Panc1 (cell line): ENCODE measurements around the gene TRPM5. TPM values are rescaled to one million over a fixed set of nuclear protein-coding genes. Genes with fewer than 3 reads are reported as not detected.

Experiments used
- ATAC-seq: fragments of 200-7000 bp; cut with Tn5 transposase; 2 replicates; pipeline ENCODE4 v1.9.1; 2020; ENCODE audit warnings: mild to moderate bottlenecking, moderate library complexity
- BruUV-seq: library from RNA; stranded (reverse); fragments of 400-500 nt; replicated peaks from 2 replicates; lab custom pipeline; 2021; lab: Mats Ljungman, UMichigan
- CTCF ChIA-PET: fragments of 300-600 bp; sonication (Branson Sonifier 250); formaldehyde crosslinking; loops from one replicate; lab custom pipeline; 2022; ENCODE audit warnings: antibody characterized with exemption; lab: Charles Lee
- POLR2A ChIA-PET: fragments of 300-600 bp; sonication (Branson Sonifier 250); formaldehyde crosslinking; loops from one replicate; lab custom pipeline; 2022; ENCODE audit warnings: antibody characterized with exemption; lab: Charles Lee
- DNase-seq: peaks from one replicate; pipeline ENCODE4 v3.0.0-alpha.2; 2010; ENCODE audit warnings: low read depth, low spot score
- H3K27ac ChIP-seq: 2 replicates; pipeline ENCODE4 v1.5.1; 2011; ENCODE audit warnings: mild to moderate bottlenecking, low read length, inconsistent platforms
- H3K27me3 ChIP-seq: fragments of 200-500 bp; sonication (Bioruptor generic); 2 replicates; pipeline ENCODE4 v1.6.0; 2014; ENCODE audit warnings: low read length, inconsistent platforms; ENCODE audit not compliant: control insufficient read depth, insufficient read depth
- H3K36me3 ChIP-seq: fragments of 200-500 bp; sonication (Bioruptor generic); 2 replicates; pipeline ENCODE4 v1.5.1; 2014; ENCODE audit warnings: inconsistent platforms, mild to moderate bottlenecking, low read length, moderate library complexity; ENCODE audit not compliant: control insufficient read depth, insufficient read depth
- H3K4me1 ChIP-seq: 2 replicates; pipeline ENCODE4 v1.5.1; 2011; ENCODE audit warnings: inconsistent platforms, mild to moderate bottlenecking, low read length, moderate library complexity; ENCODE audit not compliant: control insufficient read depth, insufficient read depth
- H3K4me3 ChIP-seq, 2 experiments: 2 replicates each; pipeline ENCODE4 v1.5.1; 2011 to 2012; ENCODE audit warnings: low read depth in 2 of 2, low read length in 2 of 2, mild to moderate bottlenecking in 2 of 2, inconsistent platforms in 1 of 2, moderate library complexity in 1 of 2
- H3K9me3 ChIP-seq: fragments of 200-500 bp; sonication (Bioruptor generic); 2 replicates; pipeline ENCODE4 v1.5.1; 2014; ENCODE audit warnings: low read depth, mild to moderate bottlenecking, inconsistent platforms, low read length, moderate library complexity; ENCODE audit not compliant: control insufficient read depth, insufficient read depth
- POLR2AphosphoS5 ChIP-seq: IDR thresholded peaks from 2 replicates; pipeline ENCODE4 v1.6.1; 2012; ENCODE audit warnings: mild to moderate bottlenecking, low read depth, low read length, moderate library complexity
- SIN3A ChIP-seq: IDR thresholded peaks from 2 replicates; pipeline ENCODE4 v1.6.1; 2012; ENCODE audit warnings: low read depth, mild to moderate bottlenecking, low read length, moderate library complexity, borderline replicate concordance; ENCODE audit not compliant: insufficient read depth
- TCF7L2 ChIP-seq: IDR thresholded peaks from 2 replicates; pipeline ENCODE4 v1.6.1; 2011; ENCODE audit warnings: mild to moderate bottlenecking, low read depth, low read length, inconsistent platforms
- in situ Hi-C: cut with HindIII; loops from 2 replicates; pipeline ENCODE4 v1.10.0; 2016; ENCODE audit warnings: low sequenced_read_pairs, low pct_unique_long_range_greater_than_20kb
- intact Hi-C: fragments of 100-400 bp; cut with micrococcal nuclease; formaldehyde crosslinking; loops from one replicate; pipeline ENCODE4 v1.10.0; 2022; ENCODE audit not compliant: unreplicated experiment
- total RNA-seq: library from RNA; stranded (reverse); gene quantifications from one replicate; pipeline ENCODE4 v1.2.1, GENCODE V29; 2021; ENCODE audit not compliant: unreplicated experiment
- TF ChIP-seq, protein P1 (sequence below), 2 experiments: IDR thresholded peaks; 2 replicates each; pipeline ENCODE4 v1.6.1; 2011 to 2012; ENCODE audit warnings: low read depth in 2 of 2, control low read depth in 1 of 2, low read length in 1 of 2, mild to moderate bottlenecking in 1 of 2, moderate library complexity in 1 of 2; ENCODE audit not compliant: insufficient read depth in 1 of 2
- TF ChIP-seq, protein P2 (sequence below): fragments of 450-650 bp; IDR thresholded peaks from 2 replicates; pipeline ENCODE4 v1.5.1; 2017; ENCODE audit warnings: mild to moderate bottlenecking

TRPM5 gene
- total RNA-seq, 1 experiment from 2014 or later, result 0.08 TPM

GRCh38 chr11:2397005-2397404, 47.3 kb downstream of the TRPM5 start:
- ATAC-seq, result no peak
- intact Hi-C loops (no loop called here), in situ Hi-C loops (no loop called here)
- Histone ChIP-seq H3K27ac (no peak overlapping the region), H3K4me3 (no peak overlapping the region), H3K9me3 (no peaks in the 10 kb centered on the region), H3K27me3 (no peaks in the 10 kb centered on the region), H3K4me1 (peaks cover 17% of the 10 kb centered on the region), H3K36me3 (peaks cover 2% of the 10 kb centered on the region; the same call in 1 of the 2 replicates)
- DNase-seq, result no peak
- POLR2A ChIA-PET, result no interaction called here
- TF ChIP-seq, protein P1, sequence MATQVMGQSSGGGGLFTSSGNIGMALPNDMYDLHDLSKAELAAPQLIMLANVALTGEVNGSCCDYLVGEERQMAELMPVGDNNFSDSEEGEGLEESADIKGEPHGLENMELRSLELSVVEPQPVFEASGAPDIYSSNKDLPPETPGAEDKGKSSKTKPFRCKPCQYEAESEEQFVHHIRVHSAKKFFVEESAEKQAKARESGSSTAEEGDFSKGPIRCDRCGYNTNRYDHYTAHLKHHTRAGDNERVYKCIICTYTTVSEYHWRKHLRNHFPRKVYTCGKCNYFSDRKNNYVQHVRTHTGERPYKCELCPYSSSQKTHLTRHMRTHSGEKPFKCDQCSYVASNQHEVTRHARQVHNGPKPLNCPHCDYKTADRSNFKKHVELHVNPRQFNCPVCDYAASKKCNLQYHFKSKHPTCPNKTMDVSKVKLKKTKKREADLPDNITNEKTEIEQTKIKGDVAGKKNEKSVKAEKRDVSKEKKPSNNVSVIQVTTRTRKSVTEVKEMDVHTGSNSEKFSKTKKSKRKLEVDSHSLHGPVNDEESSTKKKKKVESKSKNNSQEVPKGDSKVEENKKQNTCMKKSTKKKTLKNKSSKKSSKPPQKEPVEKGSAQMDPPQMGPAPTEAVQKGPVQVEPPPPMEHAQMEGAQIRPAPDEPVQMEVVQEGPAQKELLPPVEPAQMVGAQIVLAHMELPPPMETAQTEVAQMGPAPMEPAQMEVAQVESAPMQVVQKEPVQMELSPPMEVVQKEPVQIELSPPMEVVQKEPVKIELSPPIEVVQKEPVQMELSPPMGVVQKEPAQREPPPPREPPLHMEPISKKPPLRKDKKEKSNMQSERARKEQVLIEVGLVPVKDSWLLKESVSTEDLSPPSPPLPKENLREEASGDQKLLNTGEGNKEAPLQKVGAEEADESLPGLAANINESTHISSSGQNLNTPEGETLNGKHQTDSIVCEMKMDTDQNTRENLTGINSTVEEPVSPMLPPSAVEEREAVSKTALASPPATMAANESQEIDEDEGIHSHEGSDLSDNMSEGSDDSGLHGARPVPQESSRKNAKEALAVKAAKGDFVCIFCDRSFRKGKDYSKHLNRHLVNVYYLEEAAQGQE (IDR thresholded peaks at IDR 0.05; ENCODE audit: insufficient read depth in 1 of 2, low read depth in 2 of 2, low read length in 1 of 2), result no peak
- TF ChIP-seq, protein P2, sequence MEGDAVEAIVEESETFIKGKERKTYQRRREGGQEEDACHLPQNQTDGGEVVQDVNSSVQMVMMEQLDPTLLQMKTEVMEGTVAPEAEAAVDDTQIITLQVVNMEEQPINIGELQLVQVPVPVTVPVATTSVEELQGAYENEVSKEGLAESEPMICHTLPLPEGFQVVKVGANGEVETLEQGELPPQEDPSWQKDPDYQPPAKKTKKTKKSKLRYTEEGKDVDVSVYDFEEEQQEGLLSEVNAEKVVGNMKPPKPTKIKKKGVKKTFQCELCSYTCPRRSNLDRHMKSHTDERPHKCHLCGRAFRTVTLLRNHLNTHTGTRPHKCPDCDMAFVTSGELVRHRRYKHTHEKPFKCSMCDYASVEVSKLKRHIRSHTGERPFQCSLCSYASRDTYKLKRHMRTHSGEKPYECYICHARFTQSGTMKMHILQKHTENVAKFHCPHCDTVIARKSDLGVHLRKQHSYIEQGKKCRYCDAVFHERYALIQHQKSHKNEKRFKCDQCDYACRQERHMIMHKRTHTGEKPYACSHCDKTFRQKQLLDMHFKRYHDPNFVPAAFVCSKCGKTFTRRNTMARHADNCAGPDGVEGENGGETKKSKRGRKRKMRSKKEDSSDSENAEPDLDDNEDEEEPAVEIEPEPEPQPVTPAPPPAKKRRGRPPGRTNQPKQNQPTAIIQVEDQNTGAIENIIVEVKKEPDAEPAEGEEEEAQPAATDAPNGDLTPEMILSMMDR, result no peak
- TF ChIP-seq TCF7L2, result no peak
- no TSS peak for BruUV-seq
- CTCF ChIA-PET, result no interaction called here

GRCh38 chr11:2396471-2396870, 47.8 kb downstream of the TRPM5 start:
- Histone ChIP-seq H3K27ac (no peak overlapping the region), H3K36me3 (peaks cover 2% of the 10 kb centered on the region; the same call in 1 of the 2 replicates), H3K27me3 (no peaks in the 10 kb centered on the region), H3K4me3 (no peak overlapping the region), H3K4me1 (peaks cover 12% of the 10 kb centered on the region), H3K9me3 (no peaks in the 10 kb centered on the region)
- CTCF ChIA-PET, result no interaction called here
- in situ Hi-C loops, result no loop called here
- TF ChIP-seq TCF7L2 (no peak), SIN3A (no peak), POLR2AphosphoS5 (no peak)
- TF ChIP-seq, protein P1 (IDR thresholded peaks at IDR 0.05; ENCODE audit: insufficient read depth in 1 of 2, low read depth in 2 of 2, low read length in 1 of 2), result no peak
- TF ChIP-seq, protein P2, result no peak
- intact Hi-C loops, result no loop called here
- POLR2A ChIA-PET, result no interaction called here
- BruUV-seq, result no TSS peak
- DNase-seq (no peak), ATAC-seq (no peak)
